SU-DHL-6 (cell line): ENCODE measurements around the gene KLK5.

Experiments used
- EZH2phosphoT487 ChIP-seq: fragments of 200-600 bp; sonication (generic), shearing (Covaris generic); conservative IDR thresholded peaks from 2 replicates; pipeline ENCODE4 v1.6.1; 2018; ENCODE audit warnings: mild to moderate bottlenecking, antibody characterized with exemption, low read length, moderate library complexity, mixed read lengths
- TF ChIP-seq, protein P1 (sequence below): fragments of 200-600 bp; sonication (generic); IDR thresholded peaks from one replicate; pipeline ENCODE4 v1.5.1; 2017; ENCODE audit warnings: antibody characterized with exemption, mild to moderate bottlenecking, low read length, moderate library complexity; ENCODE audit not compliant: insufficient read depth, poor library complexity, severe bottlenecking

DNA sequence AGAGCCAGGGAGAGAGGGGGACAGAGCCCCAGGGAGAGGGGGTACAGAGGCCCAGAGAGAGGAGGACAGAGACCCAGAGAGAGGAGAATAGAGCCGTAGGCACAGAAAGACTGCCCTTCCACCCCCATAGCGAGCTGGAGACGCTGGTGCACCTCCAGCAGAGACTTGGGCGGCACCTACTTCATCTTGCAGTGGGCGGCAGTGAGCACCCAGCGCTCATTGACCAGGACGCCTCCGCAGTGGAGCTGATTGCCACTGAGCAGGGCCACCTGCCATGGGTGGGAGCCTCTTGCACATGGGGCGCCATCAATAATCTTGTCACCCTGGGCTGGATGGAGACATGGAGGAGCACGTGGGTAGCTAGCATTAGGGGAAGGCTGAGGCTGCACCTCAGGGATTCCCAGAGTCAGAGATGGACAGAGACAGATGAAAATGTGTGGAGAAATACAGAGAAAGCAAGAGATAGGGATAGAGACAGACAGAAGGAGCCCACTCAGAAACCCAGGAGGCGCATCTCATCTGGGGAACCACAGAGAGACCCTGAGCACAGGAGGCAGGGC, 28.8 kb upstream of the KLK5 start:
- TF ChIP-seq EZH2phosphoT487 = no peak
- TF ChIP-seq, protein P1, sequence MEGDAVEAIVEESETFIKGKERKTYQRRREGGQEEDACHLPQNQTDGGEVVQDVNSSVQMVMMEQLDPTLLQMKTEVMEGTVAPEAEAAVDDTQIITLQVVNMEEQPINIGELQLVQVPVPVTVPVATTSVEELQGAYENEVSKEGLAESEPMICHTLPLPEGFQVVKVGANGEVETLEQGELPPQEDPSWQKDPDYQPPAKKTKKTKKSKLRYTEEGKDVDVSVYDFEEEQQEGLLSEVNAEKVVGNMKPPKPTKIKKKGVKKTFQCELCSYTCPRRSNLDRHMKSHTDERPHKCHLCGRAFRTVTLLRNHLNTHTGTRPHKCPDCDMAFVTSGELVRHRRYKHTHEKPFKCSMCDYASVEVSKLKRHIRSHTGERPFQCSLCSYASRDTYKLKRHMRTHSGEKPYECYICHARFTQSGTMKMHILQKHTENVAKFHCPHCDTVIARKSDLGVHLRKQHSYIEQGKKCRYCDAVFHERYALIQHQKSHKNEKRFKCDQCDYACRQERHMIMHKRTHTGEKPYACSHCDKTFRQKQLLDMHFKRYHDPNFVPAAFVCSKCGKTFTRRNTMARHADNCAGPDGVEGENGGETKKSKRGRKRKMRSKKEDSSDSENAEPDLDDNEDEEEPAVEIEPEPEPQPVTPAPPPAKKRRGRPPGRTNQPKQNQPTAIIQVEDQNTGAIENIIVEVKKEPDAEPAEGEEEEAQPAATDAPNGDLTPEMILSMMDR = no peak
